Head of caudate nucleus (tissue), 42 donors: Measurements from ENCODE around the gene NKAIN2.
"Not testable (repeated sequence)": the region's sequence is repeated elsewhere in the genome, so short reads cannot be mapped to it uniquely, and the experiment has no call there.

Experiments used
- DNase-seq, 42 donors: peaks; one replicate each; pipeline versions ENCODE4 v3.0.0 to v3.0.0-alpha.2; 2020 to 2021; ENCODE audit warnings: mixed read lengths in 7 of 42
- intact Hi-C: fragments of 100-400 bp; cut with DNase I; formaldehyde crosslinking; loops from one replicate; pipeline ENCODE4 v1.15.0; 2022

NKAIN2 gene

GRCh38 chr6:123859291-123859690 is 55.6 kb downstream of the NKAIN2 start:
- intact Hi-C loops, result no loop called here
- no peak for DNase-seq

DNA sequence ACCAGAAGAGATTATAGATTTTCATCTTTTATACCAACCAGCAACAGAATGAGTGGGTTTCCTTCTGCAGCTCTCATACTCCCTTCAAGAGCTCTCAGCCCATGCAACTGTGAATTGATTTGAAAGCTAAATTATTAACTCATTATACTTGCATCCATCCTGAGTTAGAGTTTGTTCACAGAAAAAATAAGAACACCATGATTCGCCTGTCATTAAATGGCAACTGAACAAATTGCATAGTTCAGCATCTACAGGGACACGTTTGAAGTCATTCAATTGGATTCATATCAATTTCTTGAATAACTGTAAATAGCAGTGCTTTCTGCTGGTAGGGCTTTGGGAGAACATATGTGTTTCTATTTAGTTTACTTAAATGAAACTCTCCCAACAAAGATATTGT is 65.7 kb downstream of the NKAIN2 start:
- intact Hi-C loops, result no loop called here
- peak in 2 of 42 donors; percentile 11 to 15 for DNase-seq

- intact Hi-C loops, result no loop called here
- DNase-seq, result no peak
These were observed 70.3 kb downstream of the NKAIN2 start for GRCh38 chr6:123873974-123874373.

- intact Hi-C loops, result no loop called here
- DNase-seq, result no peak
These were observed 72.1 kb downstream of the NKAIN2 start for GRCh38 chr6:123875784-123876183.

GRCh38 chr6:123879749-123880148 is 76.1 kb downstream of the NKAIN2 start:
- DNase-seq, result no peak
- intact Hi-C loops, result no loop called here

DNA sequence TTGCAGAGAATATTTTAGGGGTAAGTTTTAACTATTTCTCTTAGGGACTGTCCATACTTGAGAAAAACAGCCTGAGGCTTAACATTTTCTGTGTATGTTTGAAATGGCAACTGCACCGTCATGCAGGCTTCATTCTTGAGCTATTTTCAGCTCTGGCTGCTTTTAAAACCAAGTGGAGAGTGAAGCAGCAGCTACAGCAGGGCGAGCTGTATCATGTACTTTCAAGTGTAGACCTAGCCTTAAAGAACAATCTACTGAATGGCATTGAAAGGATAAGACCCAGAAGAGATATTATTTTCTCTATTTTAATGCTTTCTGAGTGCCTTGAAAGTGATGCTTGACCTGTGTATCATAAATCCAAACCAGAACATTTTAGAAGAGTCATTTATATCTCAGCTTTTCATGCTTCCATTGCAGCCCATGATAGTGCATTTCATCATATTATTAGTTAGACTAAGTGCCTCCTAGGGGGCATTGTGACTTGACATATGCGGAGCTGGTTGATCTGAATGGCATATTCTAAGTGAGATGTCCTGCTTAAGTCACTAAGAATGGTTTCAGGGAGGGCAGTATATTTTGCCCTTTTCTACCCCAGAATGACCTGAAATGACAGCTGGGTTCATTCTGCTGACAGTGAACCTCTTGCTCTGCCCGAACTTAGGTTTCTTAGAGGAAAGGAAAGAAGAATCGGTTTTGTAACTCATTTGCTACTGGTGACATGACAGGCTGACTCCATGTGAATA is 85.3 kb downstream of the NKAIN2 start:
- no peak for DNase-seq

GRCh38 chr6:123895346-123895745 is 91.7 kb downstream of the NKAIN2 start:
- no peak for DNase-seq
- intact Hi-C loops, result no loop called here

More for the DNA sequence above, 85.3 kb downstream of the NKAIN2 start:
- intact Hi-C loops, result no loop called here

DNA sequence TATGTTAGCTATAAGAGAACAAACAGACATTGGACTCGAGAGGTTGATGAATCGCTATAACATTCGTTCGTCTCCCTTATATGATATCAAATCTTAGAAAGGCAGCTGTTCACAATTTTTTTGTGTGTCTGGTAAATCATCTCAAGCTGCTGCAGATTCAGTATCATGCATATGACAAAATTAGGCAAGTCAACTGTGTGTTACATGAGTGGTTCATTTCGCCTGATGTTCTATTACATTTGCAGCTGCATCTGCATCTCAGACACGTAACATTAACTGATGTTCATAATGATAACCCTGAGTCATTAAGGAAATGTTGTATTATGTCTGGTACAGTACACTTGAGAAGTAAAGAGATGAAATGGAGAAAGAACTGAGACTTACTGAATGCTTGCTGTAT is 92.1 kb downstream of the NKAIN2 start:
- no peak for DNase-seq
- intact Hi-C loops, result no loop called here

- no peak for DNase-seq
- intact Hi-C loops, result no loop called here
These were observed 93.2 kb downstream of the NKAIN2 start for GRCh38 chr6:123896869-123897268.

- intact Hi-C loops, result no loop called here
- no peak for DNase-seq
These were observed 94.3 kb downstream of the NKAIN2 start for GRCh38 chr6:123897965-123898364.

DNA sequence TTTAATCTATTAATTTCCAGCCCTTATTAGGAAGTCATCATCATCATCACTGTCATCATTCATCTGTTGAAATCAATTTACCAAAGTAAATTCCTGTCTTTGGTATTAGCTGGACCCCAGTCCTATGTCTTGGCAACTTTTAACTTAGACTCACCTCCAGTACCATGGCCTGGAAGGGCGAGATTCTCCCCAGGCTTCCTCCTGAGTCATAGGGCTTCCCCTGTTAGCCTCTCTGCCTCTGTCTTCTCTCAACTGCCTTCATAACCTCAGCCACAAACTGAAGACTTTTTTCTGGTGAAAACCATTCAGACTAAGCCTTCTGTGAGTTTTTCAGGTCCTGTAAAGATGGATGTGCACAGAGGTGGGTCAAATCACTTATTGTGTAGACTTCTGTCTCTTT is 95.0 kb downstream of the NKAIN2 start:
- no peak for DNase-seq
- intact Hi-C loops, result no loop called here

GRCh38 chr6:123899745-123900144 is 96.1 kb downstream of the NKAIN2 start:
- intact Hi-C loops, result no loop called here
- no peak for DNase-seq

DNA sequence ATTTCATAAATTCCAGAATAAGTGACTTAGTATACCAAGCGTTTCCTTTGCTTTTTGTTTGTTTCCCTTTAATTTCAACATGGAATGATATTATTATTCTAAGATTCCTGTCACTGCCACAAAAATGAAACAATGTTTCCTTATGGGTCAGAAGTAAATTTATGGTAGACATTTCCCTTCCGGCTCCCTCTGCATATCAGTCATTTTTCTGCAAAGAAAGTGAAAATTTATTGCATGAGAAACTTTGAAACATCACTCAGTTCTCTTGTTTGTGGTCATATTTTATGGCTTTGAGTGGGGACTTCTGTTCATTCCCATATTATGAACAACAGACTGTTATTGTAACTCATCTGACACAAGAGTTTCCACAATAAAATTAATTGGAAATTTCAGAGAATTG is 97.8 kb downstream of the NKAIN2 start:
- no peak for DNase-seq
- intact Hi-C loops, result no loop called here

DNA sequence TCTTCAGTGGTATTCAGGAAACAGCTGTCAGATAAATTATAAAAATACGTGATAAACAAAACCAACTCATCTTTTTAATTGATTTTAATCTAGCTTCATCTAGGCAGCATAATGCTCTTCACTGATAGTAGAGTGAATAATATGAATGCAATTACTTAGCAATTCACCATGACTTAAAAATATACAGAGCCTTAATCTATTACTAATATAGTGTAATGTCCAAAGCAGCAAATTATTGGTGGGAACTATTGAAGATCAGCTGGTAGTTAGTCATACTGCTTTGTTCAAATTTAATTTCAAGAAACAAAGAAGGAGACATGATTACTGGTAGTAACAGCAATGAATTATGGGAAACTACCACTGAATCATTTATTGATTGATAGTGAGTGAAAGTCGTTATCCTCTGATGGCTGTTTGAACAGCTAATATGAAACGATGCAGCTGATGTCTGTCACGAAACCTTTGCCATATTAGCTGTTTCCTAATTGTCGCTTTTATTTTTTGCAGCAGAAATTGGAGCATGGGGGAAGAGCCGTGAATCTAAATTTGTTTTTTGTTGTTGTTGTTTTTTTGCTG is 99.2 kb downstream of the NKAIN2 start:
- no peak for DNase-seq
- intact Hi-C loops, result no loop called here

DNA sequence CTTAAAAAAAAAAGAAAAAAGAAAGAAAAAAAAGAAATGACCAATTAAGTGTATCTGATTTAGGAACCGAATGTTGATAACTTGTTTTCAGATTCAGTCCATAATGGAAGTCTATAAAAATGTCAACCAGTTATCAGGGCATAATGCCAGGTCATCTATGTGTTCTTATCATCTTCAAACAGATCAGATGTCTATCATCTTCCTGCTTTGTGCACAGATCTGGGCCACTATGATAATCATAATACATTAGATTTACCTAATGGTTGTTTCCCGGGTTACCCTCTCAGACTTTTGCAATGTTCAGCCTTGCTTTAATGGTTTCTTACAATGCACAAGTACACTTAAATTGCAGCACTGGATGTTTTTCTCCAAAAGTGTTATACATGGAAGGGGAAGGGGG is 100.6 kb downstream of the NKAIN2 start:
- no peak for DNase-seq
- intact Hi-C loops, result no loop called here

- intact Hi-C loops, result no loop called here
- no peak for DNase-seq
These were observed 105.1 kb downstream of the NKAIN2 start for GRCh38 chr6:123908797-123909196.

DNA sequence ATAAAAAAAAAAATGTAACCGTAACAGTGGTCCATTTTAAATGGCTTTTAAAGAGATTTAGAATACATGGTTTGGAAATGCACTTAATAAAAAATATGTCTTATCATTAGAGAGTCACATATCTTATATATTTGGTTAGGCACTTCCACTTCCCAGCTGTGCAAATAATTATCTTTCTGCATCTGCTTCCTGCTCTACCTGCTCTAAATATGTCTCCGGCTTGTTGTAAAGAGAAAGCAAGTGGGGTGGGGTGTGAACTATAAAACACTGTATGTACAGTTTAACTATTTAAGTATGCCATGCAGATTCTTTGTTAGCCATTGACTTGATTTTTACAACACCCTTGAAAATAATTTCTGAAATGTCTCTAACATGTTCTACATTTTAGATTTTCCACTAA is 106.3 kb downstream of the NKAIN2 start:
- DNase-seq, result no peak
- intact Hi-C loops, result no loop called here

GRCh38 chr6:123913863-123914262 is 110.2 kb downstream of the NKAIN2 start:
- intact Hi-C loops, result no loop called here
- DNase-seq, result no peak

- DNase-seq, intact Hi-C loops: not testable (repeated sequence)
These were observed 119.7 kb downstream of the NKAIN2 start for GRCh38 chr6:123923379-123923778.

DNA sequence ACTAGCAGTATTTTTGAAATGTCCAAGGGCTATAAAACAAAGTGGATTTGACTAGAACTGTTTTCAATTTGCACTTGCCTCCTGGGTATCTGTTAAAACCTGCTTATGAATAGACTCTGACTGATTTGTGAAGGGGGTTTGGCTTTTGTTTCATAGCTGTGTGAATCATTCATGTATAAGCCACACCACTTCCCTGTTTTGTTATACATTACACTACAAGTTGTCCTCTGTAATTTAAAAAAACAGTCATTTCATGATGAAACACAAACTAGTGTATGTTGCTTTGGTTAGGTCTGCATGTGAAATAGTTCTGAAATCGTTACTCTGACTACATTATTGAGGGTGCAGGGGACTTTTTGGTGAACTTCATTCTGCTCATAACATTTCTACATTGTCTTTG is 121.7 kb downstream of the NKAIN2 start:
- no peak for DNase-seq
- intact Hi-C loops, result no loop called here

GRCh38 chr6:123925842-123926399 is 122.3 kb downstream of the NKAIN2 start:
- intact Hi-C loops, result no loop called here
- DNase-seq, result no peak
